GM18502 (cell line): ENCODE data around the gene GLRX3.

Source experiments
- ATAC-seq: cut with Tn5 transposase; IDR thresholded peaks from one replicate; pipeline ENCODE4 v1.9.1; 2021; ENCODE audit warnings: mild to moderate bottlenecking; ENCODE audit not compliant: unreplicated experiment, poor library complexity

The GLRX3 gene

DNA sequence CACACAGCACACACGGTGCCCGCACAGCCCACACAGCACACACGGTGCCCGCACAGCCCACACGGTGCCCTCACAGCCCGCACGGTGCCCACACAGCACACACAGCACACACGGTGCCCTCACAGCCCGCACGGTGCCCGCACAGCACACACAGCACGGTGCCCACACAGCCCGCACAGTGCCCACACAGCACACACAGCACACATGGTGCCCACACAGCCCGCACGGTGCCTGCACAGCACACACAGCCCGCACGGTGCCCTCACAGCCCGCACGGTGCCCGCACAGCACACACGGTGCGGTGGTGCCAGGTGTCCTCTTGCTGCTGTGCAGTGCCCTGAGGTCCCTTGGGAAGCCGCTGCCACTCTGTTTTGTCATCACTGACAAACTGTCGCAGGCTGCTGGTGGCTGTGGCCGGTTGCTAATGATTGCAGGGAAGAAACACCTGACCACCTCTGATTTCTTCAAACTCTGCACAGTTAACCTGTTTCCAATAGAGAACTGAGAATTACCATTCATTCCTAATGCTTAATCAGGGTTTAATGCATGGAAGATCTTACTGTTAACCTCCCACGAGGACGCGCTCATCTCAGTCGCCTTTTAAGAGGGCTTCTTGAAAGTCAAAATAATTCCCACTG, 66.9 kb downstream of the GLRX3 start:
- no peak for ATAC-seq

DNA sequence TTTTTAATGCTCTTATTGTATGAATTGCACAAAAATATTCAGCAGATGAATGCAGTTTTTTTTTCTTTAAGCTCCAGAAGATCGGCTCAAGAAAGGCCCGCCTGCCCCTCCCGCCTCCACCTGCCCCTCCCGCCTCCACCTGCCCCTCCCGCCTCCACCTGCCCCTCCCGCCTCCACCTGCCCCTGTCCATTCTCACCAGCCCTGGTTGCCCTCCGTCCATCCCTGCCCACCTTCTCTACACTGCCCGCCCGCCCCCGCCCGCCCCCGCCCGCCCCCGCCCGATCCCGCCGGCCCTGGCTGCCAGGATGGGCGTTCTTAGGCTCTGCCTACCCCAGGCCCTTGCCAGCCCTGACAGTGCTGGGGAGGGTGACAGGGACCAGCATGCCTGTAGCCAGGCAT, 67.4 kb downstream of the GLRX3 start:
- no peak for ATAC-seq

DNA sequence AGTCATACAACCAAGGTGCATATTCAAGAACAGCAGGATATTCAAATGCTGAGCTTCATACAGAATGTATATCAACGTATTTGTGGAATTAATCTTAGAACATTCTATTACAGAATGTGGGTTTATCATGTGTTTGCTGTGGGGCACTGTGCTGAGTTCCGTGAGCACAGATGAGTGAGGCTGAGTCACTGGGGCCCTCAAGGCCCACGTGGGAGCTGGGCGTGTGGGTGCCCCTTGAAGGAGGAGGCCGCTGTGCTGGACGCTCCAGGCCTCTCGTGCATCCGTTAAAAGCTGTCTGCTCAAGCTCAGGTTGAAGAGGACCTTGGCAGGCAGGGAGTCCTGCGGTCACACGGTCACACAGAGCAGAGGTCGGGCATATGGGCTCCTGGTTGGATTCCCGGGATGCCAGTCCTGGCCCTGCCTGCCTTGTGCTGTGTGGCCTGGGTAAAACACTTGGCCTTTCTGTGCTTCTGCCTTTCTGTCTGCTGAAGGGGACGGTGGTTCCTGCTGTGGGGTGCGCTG, 70.1 kb downstream of the GLRX3 start:
- ATAC-seq = no peak

DNA sequence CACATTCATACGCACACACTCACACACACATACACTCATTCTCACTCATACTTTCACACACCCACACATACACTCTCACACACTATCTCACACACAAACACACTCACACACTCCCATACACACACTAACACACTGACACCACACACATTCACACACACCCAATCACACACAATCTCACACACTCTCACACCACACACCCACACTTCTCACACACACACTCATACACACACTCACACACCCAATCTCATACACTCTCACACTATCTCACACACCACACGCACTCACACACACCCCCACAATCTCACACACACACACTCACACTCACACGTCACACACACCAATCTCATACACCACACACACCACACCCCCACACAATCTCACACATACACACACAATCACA, 71.0 kb downstream of the GLRX3 start:
- no peak for ATAC-seq

DNA sequence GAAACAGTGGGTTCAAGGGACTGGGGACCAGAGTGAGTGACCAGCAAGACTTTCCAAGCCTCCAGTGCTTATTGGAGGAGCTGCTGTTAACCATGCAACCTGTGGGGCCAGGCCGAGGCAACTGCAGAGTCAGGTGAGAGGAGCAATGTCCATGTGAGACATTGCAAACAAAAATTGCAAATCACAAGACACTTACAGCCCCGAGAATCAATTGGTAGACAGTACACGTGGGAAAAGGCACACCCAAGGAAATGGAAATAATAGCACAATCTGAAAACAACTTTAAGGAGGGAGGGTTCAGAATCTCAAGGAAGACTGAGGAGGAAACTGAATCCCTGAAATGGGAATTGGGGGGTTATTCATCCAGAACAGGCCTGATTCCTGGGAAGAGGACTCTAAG, 72.6 kb downstream of the GLRX3 start:
- ATAC-seq = no peak

DNA sequence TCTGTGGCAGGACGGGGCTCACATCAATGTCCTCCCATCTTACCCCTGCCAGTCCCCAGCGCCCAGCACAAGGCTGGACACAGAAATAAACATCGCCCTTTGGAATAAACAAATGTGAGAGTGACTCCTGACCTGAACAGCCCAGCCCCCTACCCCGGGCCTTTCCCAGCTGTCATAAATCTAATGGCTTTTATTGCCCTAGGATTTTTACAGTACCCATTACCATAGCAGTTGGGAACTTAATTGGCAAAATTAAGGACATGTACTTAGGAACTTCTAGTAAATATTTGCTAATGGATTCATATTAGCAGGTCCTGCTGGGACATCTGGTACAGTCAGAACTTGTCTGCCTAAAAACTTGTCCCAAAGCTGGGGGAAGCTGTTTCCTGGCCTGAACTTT, 76.6 kb downstream of the GLRX3 start:
- ATAC-seq = no peak

DNA sequence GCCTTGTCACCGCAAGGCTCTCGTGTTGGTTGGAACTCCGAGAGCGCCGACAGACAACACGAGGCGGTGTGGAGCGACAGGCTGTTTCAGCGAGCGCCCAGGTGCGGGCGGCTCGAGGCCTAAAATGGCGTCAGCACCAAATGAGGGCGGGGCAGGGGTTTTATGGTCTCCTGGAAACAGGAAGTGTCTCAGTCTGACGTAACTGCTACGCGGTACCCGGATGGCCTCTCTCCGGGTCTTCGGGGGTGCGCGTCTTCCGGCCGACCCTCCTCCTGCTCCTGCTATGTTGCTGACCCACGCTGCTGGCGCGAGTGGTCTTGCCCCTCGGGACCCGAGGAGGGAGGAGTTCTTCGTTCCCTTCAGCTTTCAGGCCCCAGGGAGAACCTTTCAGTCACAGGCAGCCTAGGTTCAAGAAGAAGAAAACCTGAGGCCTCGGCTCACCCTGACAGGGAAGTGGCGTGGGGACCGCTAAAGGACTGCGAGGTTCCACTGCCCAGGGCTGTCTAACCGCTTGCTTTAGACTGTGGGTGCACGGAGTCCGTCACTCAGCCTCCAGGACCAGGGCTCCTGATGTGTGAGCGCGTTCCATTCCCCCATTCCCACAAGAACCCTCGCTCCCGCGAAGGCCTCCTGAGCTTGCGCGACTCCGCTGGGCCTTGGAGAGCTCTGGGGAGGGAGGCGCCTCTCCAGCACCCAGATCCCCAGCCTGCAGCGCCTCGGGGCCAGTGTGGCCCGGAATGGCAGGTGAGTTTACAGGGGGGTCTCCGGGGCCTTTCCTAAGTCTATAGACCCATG, 77.3 kb downstream of the GLRX3 start:
- ATAC-seq = no peak

DNA sequence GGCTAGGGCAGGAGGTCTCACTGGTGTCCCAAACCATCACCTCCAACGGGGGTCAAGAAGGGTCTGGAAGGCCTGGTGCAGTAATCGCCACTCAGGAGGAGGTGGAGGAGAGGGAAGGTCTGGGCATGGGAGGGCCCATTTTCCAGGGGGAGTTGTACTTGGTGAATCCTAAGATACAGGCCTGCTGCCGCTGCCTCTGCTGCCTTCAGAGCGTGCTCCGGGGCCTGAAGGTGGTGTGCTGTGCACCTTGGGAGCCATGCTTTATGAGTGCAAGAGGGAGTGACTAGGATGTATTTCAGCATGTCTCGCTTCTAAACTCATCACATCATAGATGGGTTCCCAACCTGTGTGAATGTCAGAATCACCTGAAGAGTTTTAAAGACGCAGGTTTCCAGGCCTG, 78.2 kb downstream of the GLRX3 start:
- no peak for ATAC-seq

DNA sequence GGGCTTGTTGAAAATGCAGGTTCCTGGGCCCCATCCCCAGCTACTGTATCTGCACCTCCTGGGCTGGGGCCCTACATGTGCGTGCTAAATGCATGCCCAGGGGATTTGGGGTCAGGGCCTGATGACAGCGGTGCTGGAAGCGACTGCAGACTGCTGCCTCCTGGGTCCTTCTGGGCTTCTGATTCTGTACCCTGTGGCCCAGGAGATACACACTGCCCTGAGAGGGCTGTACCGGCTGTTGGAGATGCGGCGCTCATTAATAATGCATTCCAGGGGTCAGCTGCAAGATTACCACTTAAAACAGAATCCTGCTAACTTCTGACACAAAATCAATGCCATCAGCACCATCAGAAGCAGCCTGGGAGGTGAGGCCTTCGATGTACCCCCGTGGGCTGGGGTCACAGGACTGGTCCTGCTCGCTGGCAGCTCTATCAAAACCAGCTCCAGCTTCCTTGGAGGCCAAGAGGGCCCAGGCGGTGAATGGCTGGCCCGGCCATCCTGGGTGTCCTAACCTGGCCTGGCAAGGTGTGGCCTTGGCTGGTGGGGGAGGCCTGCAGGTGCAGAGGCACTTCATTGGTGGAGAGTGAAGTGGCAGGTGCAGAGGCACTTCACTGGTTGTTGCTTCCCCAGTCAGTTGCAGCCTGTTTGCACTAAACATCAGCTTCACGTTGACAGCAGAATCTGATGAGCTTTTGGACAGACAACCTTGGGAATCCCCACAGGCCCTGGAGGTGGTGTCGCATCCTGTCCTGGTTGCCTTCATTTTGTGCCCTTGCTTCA, 79.2 kb downstream of the GLRX3 start:
- ATAC-seq = no peak

DNA sequence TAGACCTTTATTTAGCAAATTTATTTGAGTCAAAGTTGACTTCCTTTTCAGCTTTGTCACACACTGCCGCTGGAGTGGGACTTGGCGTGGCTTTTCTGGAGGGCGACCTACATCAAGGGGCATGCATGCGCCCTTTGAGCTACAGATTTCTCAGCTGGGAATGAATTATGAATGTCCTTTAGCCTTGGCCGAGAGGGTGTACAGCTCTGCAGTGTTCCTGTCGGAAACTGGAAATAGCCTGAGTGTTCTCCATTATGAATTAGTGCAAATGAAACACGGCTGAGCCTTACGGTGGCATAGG, 79.7 kb downstream of the GLRX3 start:
- no peak for ATAC-seq

DNA sequence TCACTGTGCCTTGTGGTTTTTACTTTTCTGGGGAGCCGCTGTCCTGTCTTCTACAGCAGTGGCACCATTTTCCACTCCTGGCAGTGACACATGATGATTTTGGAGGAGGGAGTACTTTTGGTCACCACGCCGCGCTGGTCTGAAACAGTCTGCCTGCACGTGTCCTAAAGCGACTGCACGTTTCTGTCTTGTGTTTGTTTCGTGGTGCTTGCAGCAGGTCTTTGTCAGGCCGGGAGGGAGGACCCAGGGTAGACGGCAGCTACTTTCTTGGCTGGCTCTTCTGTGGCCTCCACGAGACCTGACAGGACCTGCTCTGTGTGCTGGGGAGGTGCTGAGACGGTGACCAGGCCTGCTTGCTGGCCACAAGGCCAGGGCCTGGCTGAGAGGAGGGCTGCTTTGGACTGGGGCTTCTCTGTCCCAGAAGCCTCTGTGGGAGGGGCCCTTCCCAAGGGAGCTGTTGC, 82.0 kb downstream of the GLRX3 start:
- ATAC-seq = no peak

DNA sequence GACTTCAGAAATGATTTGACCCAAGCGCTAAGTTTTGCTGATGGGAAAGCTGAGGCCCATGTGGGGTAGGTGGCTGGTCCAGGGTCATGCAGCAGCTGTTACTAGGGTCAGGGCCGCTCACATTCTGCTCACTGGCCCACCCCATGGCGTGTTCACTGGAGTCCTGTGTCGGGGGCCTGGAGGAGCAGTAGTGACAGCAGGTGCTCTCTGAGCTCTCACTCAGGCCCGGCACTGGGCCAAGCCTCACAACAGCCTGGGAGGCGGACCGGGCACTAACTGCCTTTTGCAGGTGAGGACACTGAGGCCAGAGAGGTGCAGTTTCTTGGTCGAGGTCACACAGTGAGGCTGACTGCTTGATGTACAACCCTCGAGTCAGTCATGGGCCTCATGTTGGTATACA, 82.7 kb downstream of the GLRX3 start:
- ATAC-seq = no peak

DNA sequence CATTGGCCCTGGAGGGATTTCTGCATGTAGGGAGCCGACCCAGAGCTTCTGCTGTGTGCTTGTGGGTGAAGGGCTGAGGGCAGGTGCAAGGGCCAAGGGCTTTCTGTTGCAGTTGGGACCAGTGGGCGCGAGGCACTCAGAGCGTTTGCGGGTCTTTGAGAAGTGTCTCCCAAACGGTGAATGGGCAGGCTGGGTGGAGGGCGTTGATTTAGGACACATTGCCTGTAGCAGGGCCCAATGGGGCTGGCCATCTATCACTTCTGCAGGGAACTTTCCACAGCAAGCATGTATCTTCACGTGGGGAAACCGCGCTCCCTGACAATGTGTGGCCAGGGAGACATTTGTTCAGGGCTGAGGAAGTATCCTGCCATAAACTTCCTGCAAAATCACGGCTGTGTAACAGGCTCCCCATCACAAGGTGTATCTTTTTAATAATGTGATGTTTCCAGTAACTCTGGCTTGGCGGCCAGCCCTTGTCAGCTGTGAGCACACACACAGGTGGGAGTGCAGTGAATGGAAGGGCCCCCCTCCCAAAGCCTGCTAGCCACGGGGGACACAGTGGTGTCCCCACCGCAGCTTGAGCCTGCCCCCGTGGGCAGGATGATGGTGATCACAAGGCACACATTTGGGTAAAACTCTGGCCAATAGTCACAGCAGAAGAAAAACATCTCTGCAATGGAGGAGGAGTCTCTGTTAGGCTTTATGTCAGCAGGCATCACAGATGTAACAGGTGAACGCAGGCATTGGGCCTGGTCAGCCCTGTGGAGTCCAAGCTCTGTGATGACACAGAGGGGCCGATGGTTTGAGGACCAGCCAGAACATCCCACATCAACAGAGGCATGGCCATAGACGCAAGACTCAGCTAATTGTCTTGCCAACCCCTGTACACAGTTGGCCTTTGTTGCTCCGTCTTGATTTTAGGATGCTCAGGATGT, 84.3 kb downstream of the GLRX3 start:
- ATAC-seq = no peak

DNA sequence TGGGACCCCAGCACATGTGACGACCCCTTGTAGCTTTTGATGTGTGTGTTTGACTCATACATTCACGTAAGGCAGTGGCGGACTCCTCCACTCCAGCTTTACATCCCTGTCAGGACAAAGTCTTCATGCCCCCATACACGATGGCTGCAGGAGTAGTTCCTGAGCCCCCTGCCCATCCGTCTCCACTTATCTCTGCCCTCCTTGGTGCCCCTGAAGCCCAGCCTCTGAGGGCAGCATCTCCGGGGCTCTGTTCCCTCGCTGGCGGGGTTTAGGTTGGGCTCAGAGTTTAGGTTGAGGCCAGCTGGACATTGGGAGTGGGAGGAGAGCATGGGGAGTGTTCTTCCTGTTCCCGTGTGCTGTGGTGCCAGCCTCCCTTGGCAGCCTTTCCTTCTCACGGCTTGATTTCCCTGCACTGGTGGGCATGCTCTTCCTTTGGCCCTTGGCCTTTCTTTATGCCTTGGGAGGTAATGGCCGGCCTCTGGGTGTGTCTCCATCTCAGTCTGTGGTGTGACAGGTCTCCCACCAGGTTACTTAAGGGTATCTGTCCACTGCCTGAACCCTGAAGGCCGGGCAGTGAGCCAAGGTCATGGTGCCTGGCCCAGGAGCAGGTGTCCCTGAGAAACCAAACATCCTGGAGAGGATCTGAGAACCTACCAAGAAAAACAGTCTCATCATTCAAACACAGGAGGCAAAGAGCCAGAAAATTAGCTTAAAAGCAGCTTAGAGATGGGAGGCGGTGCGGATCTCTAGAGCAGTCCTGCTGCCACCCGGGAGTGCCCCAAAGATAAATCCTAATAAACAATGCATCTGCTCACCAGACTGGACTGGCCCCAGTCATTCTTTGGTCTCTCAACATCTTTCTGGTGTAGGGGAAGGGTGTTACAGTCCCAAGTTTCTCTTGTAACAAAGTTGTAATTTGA, 85.5 kb downstream of the GLRX3 start:
- ATAC-seq = no peak

DNA sequence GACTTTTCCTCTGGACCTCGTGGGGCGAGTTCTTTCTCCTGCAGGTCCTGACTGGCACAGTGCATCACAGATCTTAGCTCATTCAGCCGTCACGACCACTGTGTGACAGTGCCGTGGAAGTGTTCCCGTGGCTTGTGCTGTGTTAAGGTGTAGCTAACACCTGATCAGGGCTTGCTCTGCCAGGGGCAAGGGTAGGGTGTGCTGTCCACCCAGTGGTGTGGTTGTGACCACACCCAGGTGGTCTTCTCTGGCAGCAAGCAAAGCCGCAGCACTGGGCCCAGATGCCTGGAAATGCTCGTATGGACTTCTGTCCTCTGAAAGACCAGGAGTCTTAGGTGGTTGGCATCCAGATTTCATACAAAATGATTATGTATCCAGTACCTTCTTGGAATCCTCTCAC, 86.2 kb downstream of the GLRX3 start:
- no peak for ATAC-seq

DNA sequence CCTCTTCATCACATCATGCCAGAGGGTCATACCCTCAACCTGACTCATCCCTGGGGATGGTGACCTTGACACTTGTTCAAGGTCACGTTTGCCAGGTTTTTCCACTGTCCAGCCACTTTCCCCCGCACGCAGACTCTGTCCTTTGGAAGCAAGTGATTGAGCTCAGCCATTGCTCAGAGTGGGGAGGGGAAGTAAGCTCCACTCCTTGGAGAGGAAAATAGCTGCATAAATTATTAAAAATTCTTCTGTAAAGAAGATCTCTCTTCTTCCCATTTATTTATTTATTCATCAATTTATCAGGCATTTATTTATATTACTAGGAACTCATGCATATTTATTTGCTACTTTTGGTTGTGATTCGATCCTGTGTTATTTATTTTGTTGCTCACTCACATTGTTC, 88.0 kb downstream of the GLRX3 start:
- ATAC-seq = no peak

DNA sequence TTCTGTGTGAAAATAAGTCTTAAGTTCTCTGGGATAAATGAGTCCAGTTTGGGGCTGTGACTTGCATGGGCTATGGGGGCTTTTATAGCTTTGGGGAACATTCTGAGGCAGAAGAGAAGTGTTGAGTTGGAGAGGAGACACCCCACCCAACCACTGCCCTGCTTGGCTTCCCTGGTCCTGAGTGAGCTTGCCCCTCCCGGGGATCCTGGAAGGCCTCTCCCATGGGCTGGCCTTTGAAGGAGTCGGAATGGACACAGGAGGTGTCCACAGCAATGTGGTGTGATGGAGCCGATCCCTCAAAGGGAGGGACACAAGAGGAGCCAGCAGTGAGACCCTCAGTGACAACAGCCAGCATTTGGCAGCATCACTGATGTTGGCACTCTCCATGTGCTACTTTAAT, 89.8 kb downstream of the GLRX3 start:
- no peak for ATAC-seq

DNA sequence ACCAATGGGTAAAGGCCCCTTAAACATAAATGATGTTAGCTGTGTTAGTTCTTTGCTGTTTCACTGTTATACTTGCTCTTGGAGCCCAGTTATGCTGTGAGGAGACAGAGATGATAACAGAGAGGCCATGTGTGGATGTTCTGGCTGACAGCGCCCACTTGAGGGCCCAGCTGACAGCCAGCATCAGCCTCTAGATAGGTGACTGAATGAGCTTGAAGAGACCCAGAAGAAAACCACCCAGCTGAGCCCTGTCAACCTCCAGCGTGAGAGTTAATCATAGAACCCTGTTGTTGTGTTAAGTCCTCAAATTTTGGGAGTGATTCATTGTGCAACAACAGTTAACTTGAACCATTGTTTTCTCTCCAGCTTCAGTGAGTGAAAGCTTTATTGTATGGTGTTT, 91.7 kb downstream of the GLRX3 start:
- ATAC-seq = no peak
